HepG2 (cell line): ENCODE measurements around the gene FNDC3B. TPM values are rescaled to one million over a fixed set of nuclear protein-coding genes. Genes with fewer than 3 reads are reported as not detected.

Source experiments
- ATAC-seq: fragments of 200-7000 bp; cut with Tn5 transposase; 3 replicates; pipeline ENCODE4 v1.9.1; 2020; ENCODE audit warnings: mild to moderate bottlenecking, moderate library complexity
- BruUV-seq: library from RNA; stranded (reverse); fragments of 400-500 nt; replicated peaks from 2 replicates; lab custom pipeline; 2021; lab: Mats Ljungman, UMichigan
- CTCF ChIA-PET: fragments of 300-600 bp; formaldehyde crosslinking; extraction: SDS; loops from one replicate; lab custom pipeline; 2021; ENCODE audit warnings: low total read pairs, inconsistent platforms, low intra/inter-chr PET ratio; lab: Yijun Ruan, JAX
- POLR2A ChIA-PET: fragments of 350-600 bp; sonication (Branson Sonifier 250); formaldehyde crosslinking; loops from one replicate; lab custom pipeline; 2020; ENCODE audit warnings: antibody characterized with exemption, inconsistent platforms; lab: Yijun Ruan, JAX
- DNase-seq: peaks from one replicate; pipeline ENCODE4 v3.0.0-alpha.2; 2015; ENCODE audit warnings: low spot score
- FAIRE-seq: peaks from 3 replicates; lab custom pipeline; 2011; peaks lifted over from hg19 to GRCh38; lab: Jason Lieb, UNC
- H2AFZ ChIP-seq: one replicate; pipeline ENCODE4 v1.6.1; 2011; ENCODE audit warnings: low read length, inconsistent platforms
- H3K27ac ChIP-seq: fragments of 300-600 bp; 3 replicates; pipeline ENCODE4 v1.8.0; 2011; ENCODE audit warnings: mixed run types, mild to moderate bottlenecking, mixed read lengths, low read length, inconsistent platforms; ENCODE audit not compliant: insufficient read depth; ENCODE audit errors: extremely low read length
- H3K27me3 ChIP-seq, 2 experiments: fragments of 200-600 bp in 1 of 2; 2 replicates in 1 of 2; 3 replicates in 1 of 2; pipeline versions ENCODE4 v1.6.0 to v1.8.0; 2011; ENCODE audit warnings: low read length in 2 of 2, mild to moderate bottlenecking in 2 of 2, moderate library complexity in 2 of 2, inconsistent platforms in 1 of 2; ENCODE audit not compliant: insufficient read depth in 2 of 2, control insufficient read depth in 1 of 2
- H3K36me3 ChIP-seq, 2 experiments: fragments of 200-600 bp in 1 of 2; replicated peaks in 1 of 2; 2 replicates in 1 of 2; 3 replicates in 1 of 2; pipeline versions ENCODE4 v1.5.1 to v1.8.0; 2011; ENCODE audit warnings: low read length in 2 of 2, inconsistent platforms in 1 of 2; ENCODE audit not compliant: insufficient read depth in 2 of 2, control insufficient read depth in 1 of 2
- H3K4me1 ChIP-seq: 2 replicates; pipeline ENCODE4 v1.5.1; 2012; ENCODE audit warnings: low read length, inconsistent platforms; ENCODE audit not compliant: insufficient read depth
- H3K4me2 ChIP-seq: 2 replicates; pipeline ENCODE4 v1.6.0; 2011; ENCODE audit warnings: low read depth, low read length, inconsistent platforms
- H3K4me3 ChIP-seq, 3 experiments: fragments of 200-600 bp in 1 of 3; sonication (generic), shearing (Covaris generic) in 1 of 3; replicated peaks in 1 of 3; 2 replicates each; pipeline ENCODE4 v1.5.1; 2011 to 2016; ENCODE audit warnings: low read length in 3 of 3, inconsistent platforms in 2 of 3, low read depth in 2 of 3, mild to moderate bottlenecking in 2 of 3, control low read depth in 1 of 3, mixed read lengths in 1 of 3; ENCODE audit not compliant: insufficient read depth in 1 of 3
- H3K79me2 ChIP-seq: one replicate; pipeline ENCODE4 v1.6.1; 2011; ENCODE audit warnings: low read length, inconsistent platforms; ENCODE audit not compliant: insufficient read depth
- H3K9ac ChIP-seq: 2 replicates; pipeline ENCODE4 v1.6.0; 2011; ENCODE audit warnings: mild to moderate bottlenecking, low read depth, low read length, inconsistent platforms; ENCODE audit not compliant: insufficient read depth
- H3K9me3 ChIP-seq: 2 replicates; pipeline ENCODE4 v1.5.1; 2012; ENCODE audit warnings: mild to moderate bottlenecking, low read length
- H4K20me1 ChIP-seq: 2 replicates; pipeline ENCODE4 v1.6.0; 2011; ENCODE audit warnings: inconsistent platforms, mild to moderate bottlenecking, low read length, moderate library complexity; ENCODE audit not compliant: insufficient read depth
- AGO2 ChIP-seq: fragments of 200-400 bp; formaldehyde crosslinking; optimal IDR thresholded peaks from 2 replicates; pipeline ENCODE3; 2017; ENCODE audit warnings: mild to moderate bottlenecking, low read depth, low read length, moderate library complexity
- EEA1 ChIP-seq: sonication (generic); formaldehyde crosslinking; IDR thresholded peaks from 2 replicates; pipeline ENCODE4 v1.5.1; 2020; ENCODE audit warnings: mild to moderate bottlenecking, missing genetic modification reagents, borderline replicate concordance
- HMG20A ChIP-seq: IDR thresholded peaks from 2 replicates; pipeline ENCODE4 v1.6.1; 2016; ENCODE audit warnings: borderline replicate concordance
- MBD4 ChIP-seq: IDR thresholded peaks from 2 replicates; pipeline ENCODE4 v1.6.1; 2012; ENCODE audit warnings: low read length, inconsistent platforms, borderline replicate concordance
- PAF1 ChIP-seq: IDR thresholded peaks from 2 replicates; pipeline ENCODE4 v1.6.1; 2016; ENCODE audit warnings: missing genetic modification reagents, missing compliant biosample characterization
- POLR2AphosphoS2 ChIP-seq: IDR thresholded peaks from 2 replicates; pipeline ENCODE4 v1.6.1; 2011; ENCODE audit warnings: low read depth, low read length, improper control_type of control experiment
- POLR2G ChIP-seq: fragments of 200-400 bp; formaldehyde crosslinking; IDR thresholded peaks from 2 replicates; pipeline ENCODE4 v1.6.1; 2018; ENCODE audit warnings: mild to moderate bottlenecking, low read depth, low read length, moderate library complexity
- RBM22 ChIP-seq: fragments of 200-400 bp; formaldehyde crosslinking; optimal IDR thresholded peaks from 2 replicates; pipeline ENCODE3; 2017; ENCODE audit warnings: mild to moderate bottlenecking, low read length, moderate library complexity
- SRF ChIP-seq: IDR thresholded peaks from 2 replicates; pipeline ENCODE4 v1.6.1; 2011; ENCODE audit warnings: mild to moderate bottlenecking, low read depth, low read length, moderate library complexity
- TCF7L2 ChIP-seq: IDR thresholded peaks from 2 replicates; pipeline ENCODE4 v1.6.1; 2011; ENCODE audit warnings: mild to moderate bottlenecking, low read depth, low read length, moderate library complexity
- TEAD2 ChIP-seq: sonication (generic); formaldehyde crosslinking; IDR thresholded peaks from 2 replicates; pipeline ENCODE4 v1.9.0; 2021; ENCODE audit warnings: missing genetic modification reagents
- ZNF841 ChIP-seq: sonication (generic); formaldehyde crosslinking; IDR thresholded peaks from 2 replicates; pipeline ENCODE4 v1.8.1; 2023; ENCODE audit warnings: missing genetic modification reagents, borderline replicate concordance
- WGBS: methylation state at CpG from one replicate; pipeline ENCODE4 v1.1.6; 2017; ENCODE audit warnings: low lambda C conversion rate; 5-methylcytosine and 5-hydroxymethylcytosine counted together
- in situ Hi-C: cut with HindIII; loops from 2 replicates; pipeline ENCODE4 v1.10.0; 2017; ENCODE audit warnings: low pct_unique_long_range_greater_than_20kb; ENCODE audit not compliant: extremely low pct_ligation_motif_present
- intact Hi-C: fragments of 100-400 bp; cut with micrococcal nuclease; formaldehyde crosslinking; loops from one replicate; pipeline ENCODE4 v1.10.0; 2022; ENCODE audit not compliant: unreplicated experiment
- polyA plus RNA-seq, 8 experiments: library from polyadenylated mRNA; depleted of rRNA in 3 of 8; stranded (reverse) in 7 of 8; unstranded in 1 of 8; fragments of >200 nt; fragmentation: Illumina TruSeq in 4 of 8; extraction: Trizol in 4 of 8; gene quantifications; 2 replicates each; pipeline versions ENCODE4 v1.2.1 to v1.2.3, GENCODE V29; 2011 to 2016; ENCODE audit warnings: low read depth in 4 of 8, missing spikeins in 1 of 8, mixed read lengths in 1 of 8; ENCODE audit not compliant: insufficient read depth in 1 of 8
- total RNA-seq, 5 experiments: library from RNA; depleted of rRNA; stranded (reverse); fragments of >200 nt; fragmentation: Illumina TruSeq; extraction: Trizol; gene quantifications; 2 replicates each; pipeline ENCODE4 v1.2.3, GENCODE V29; 2016; ENCODE audit warnings: low read depth in 1 of 5
- TF ChIP-seq, protein P1 (sequence below): sonication (generic); formaldehyde crosslinking; IDR thresholded peaks from 2 replicates; pipeline ENCODE4 v1.4.0; 2020; ENCODE audit warnings: missing genetic modification reagents, borderline replicate concordance
- TF ChIP-seq, protein P2 (sequence below): sonication (generic); formaldehyde crosslinking; IDR thresholded peaks from 2 replicates; pipeline ENCODE4 v1.5.0; 2020; ENCODE audit warnings: mild to moderate bottlenecking, missing genetic modification reagents

The FNDC3B gene
- total and polyA plus RNA-seq, 2 of the 13 experiments (the other 11 are each of a cell fraction or from before 2014, with no cell fraction given) = 74.8 to 103 TPM

DNA sequence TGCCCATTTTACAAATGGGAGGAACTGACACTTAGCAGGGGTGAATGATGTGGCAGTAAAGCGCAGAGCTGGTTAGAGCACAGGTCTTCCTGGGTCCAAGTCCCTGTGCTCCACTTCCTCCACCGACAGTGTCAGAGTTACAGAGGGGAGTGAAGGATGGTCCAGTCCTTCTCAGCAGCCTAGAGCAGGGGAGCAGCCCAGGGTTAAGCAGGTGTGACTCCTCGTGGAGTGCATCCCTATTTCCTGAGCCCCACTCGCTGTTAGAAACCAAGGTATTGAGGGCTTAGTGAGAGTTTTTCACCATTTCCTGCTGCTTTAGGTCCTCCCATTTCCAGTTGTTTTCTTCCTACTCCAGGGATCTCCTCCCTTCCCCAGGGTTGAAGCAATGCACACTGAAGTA lies 333.5 kb downstream of the FNDC3B start (continued):
- TF ChIP-seq MBD4 (no peak), PAF1 (CRISPR knock-in tag) (no peak), POLR2AphosphoS2 (0 out of 2 replicates have a peak, but pooled peaks have one; percentile 32), SRF (no peak), POLR2G (peak; percentile 69)
- TF ChIP-seq, protein P1, sequence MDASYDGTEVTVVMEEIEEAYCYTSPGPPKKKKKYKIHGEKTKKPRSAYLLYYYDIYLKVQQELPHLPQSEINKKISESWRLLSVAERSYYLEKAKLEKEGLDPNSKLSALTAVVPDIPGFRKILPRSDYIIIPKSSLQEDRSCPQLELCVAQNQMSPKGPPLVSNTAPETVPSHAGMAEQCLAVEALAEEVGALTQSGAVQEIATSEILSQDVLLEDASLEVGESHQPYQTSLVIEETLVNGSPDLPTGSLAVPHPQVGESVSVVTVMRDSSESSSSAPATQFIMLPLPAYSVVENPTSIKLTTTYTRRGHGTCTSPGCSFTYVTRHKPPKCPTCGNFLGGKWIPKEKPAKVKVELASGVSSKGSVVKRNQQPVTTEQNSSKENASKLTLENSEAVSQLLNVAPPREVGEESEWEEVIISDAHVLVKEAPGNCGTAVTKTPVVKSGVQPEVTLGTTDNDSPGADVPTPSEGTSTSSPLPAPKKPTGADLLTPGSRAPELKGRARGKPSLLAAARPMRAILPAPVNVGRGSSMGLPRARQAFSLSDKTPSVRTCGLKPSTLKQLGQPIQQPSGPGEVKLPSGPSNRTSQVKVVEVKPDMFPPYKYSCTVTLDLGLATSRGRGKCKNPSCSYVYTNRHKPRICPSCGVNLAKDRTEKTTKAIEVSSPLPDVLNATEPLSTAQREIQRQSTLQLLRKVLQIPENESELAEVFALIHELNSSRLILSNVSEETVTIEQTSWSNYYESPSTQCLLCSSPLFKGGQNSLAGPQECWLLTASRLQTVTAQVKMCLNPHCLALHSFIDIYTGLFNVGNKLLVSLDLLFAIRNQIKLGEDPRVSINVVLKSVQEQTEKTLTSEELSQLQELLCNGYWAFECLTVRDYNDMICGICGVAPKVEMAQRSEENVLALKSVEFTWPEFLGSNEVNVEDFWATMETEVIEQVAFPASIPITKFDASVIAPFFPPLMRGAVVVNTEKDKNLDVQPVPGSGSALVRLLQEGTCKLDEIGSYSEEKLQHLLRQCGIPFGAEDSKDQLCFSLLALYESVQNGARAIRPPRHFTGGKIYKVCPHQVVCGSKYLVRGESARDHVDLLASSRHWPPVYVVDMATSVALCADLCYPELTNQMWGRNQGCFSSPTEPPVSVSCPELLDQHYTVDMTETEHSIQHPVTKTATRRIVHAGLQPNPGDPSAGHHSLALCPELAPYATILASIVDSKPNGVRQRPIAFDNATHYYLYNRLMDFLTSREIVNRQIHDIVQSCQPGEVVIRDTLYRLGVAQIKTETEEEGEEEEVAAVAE = no peak
- TF ChIP-seq, protein P2, sequence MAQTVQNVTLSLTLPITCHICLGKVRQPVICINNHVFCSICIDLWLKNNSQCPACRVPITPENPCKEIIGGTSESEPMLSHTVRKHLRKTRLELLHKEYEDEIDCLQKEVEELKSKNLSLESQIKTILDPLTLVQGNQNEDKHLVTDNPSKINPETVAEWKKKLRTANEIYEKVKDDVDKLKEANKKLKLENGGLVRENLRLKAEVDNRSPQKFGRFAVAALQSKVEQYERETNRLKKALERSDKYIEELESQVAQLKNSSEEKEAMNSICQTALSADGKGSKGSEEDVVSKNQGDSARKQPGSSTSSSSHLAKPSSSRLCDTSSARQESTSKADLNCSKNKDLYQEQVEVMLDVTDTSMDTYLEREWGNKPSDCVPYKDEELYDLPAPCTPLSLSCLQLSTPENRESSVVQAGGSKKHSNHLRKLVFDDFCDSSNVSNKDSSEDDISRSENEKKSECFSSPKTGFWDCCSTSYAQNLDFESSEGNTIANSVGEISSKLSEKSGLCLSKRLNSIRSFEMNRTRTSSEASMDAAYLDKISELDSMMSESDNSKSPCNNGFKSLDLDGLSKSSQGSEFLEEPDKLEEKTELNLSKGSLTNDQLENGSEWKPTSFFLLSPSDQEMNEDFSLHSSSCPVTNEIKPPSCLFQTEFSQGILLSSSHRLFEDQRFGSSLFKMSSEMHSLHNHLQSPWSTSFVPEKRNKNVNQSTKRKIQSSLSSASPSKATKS (CRISPR knock-in tag) = no peak

DNA sequence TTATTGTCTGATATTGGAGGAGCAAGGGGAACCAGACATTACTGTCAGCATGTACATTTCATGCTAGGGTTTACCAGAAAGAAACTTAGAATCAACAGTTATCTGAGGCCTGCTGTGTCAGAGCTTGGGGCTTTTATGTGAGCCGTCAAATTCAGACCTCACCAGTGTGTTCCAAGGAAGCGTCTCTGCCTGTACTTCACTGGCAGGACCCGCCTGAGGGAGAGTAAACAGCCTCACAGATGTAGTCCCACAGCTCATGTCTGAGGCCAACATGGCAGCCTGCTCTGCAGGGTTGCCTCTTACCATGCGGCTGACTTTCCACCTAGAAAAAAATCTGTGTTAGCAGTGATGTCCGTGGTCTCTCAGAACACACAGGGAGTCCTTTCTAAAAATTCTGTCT lies 334.5 kb downstream of the FNDC3B start:
- in situ Hi-C loops (no loop called here), intact Hi-C loops (no loop called here)
- H3K9ac ChIP-seq = no peak overlapping the region
- H3K9me3 ChIP-seq = no peaks in the 10 kb centered on the region
- no peak for FAIRE-seq
- peak; percentile 8; the same call in 2 of the 3 replicates for ATAC-seq
- TF ChIP-seq POLR2G = peak; percentile 36; the same call in 1 of the 2 replicates
- no peak for TF ChIP-seq TCF7L2
- TF ChIP-seq RBM22 = peak; percentile 99
- no peak for TF ChIP-seq ZNF841 (CRISPR knock-in tag)
- no peak for TF ChIP-seq HMG20A (CRISPR knock-in tag)
- no peak for TF ChIP-seq EEA1 (CRISPR knock-in tag)
- TF ChIP-seq TEAD2 (CRISPR knock-in tag) = no peak
- TF ChIP-seq AGO2 = peak; percentile 44
- CTCF ChIA-PET = no interaction called here
- no peak overlapping the region for H3K27ac ChIP-seq
- 100% methylated on average over 2 of the region's 5 CpGs for WGBS
- BruUV-seq = no TSS peak
- no peak overlapping the region for H3K4me3 ChIP-seq
- peaks cover 13% of the 10 kb centered on the region for H4K20me1 ChIP-seq
- no peaks in the 10 kb centered on the region for H3K4me1 ChIP-seq
- H3K79me2 ChIP-seq = peaks cover 2% of the 10 kb centered on the region
- POLR2A ChIA-PET = no interaction called here
- H3K4me2 ChIP-seq = no peak overlapping the region
- no peak for DNase-seq
- no peaks in the 10 kb centered on the region for H3K27me3 ChIP-seq
- no peak overlapping the region for H2AFZ ChIP-seq
- peaks cover 39 to 91% of the 10 kb centered on the region in 2 experiments for H3K36me3 ChIP-seq
